ENCODE measurements around the gene ALDH4A1. TPM values are rescaled to one million over a fixed set of nuclear protein-coding genes. Genes with fewer than 3 reads are reported as not detected.

Gene ALDH4A1
- total RNA-seq, 1 experiment from 2014 or later: 26.1 TPM

GRCh38 chr1:18921516-18922251, 19.3 kb upstream of the ALDH4A1 start:
- H3K4me1 Mint-ChIP-seq: peaks cover 13 to 23% of the 10 kb centered on the region in 2 experiments
- Histone ChIP-seq H3K23me2 (ENCODE audit: insufficient read length, low read depth, low read length, poor library complexity, severe bottlenecking) (no peaks in the 10 kb centered on the region), H3K23ac (ENCODE audit: insufficient read length, low read depth, low read length) (no peak overlapping the region), H3K4ac (ENCODE audit: low read depth, low read length) (no peak overlapping the region), H4K20me1 (ENCODE audit: control insufficient read depth, insufficient read depth, insufficient read length) (no peaks in the 10 kb centered on the region), H2AK5ac (ENCODE audit: insufficient read length, low read length) (no peak overlapping the region), H2BK20ac (ENCODE audit: low read depth, low read length, poor library complexity, severe bottlenecking) (no peak overlapping the region), H3K27me3 (ENCODE audit: insufficient read depth, low read length) (no peaks in the 10 kb centered on the region), H2AFZ (ENCODE audit: low read length) (no peak overlapping the region), H3K79me1 (ENCODE audit: insufficient read depth, low read depth, low read length, poor library complexity, severe bottlenecking) (no peaks in the 10 kb centered on the region), H3K9me3 (ENCODE audit: control insufficient read depth, low read depth, low read length) (no peaks in the 10 kb centered on the region), H3K14ac (ENCODE audit: insufficient read depth, low read length) (no peak overlapping the region), H3K4me1 (ENCODE audit: insufficient read depth, low read length) (no peaks in the 10 kb centered on the region), H3K79me2 (ENCODE audit: insufficient read depth, low read length) (no peaks in the 10 kb centered on the region), H3K27ac (ENCODE audit: insufficient read length, low read depth, low read length) (no peak overlapping the region), H2BK12ac (ENCODE audit: insufficient read length, low read depth, low read length) (no peak overlapping the region), H3K56ac (ENCODE audit: insufficient read length, low read depth, low read length) (no peak overlapping the region), H4K5ac (ENCODE audit: insufficient read length, low read depth, low read length) (no peak overlapping the region), H3K18ac (ENCODE audit: insufficient read length, low read depth, low read length) (no peak overlapping the region), H2BK15ac (ENCODE audit: low read depth, low read length) (no peak overlapping the region), H3K4me2 (ENCODE audit: insufficient read depth, insufficient read length, low read length) (no peak overlapping the region), H3T11ph (ENCODE audit: low read length) (no peak overlapping the region), H2BK120ac (ENCODE audit: low read depth, low read length, poor library complexity, severe bottlenecking) (no peak overlapping the region), H2BK5ac (ENCODE audit: insufficient read length, low read length) (no peak overlapping the region), H4K91ac (ENCODE audit: insufficient read length, low read depth, low read length) (no peak overlapping the region), H3K9ac (ENCODE audit: extremely low read depth, insufficient read length, low read length) (no peak overlapping the region), H4K8ac (replicated peaks; ENCODE audit: insufficient read length, low read depth, low read length) (no peak overlapping the region)
- no peak overlapping the region for H3K4me3 Mint-ChIP-seq
- peaks cover 2 to 4% of the 10 kb centered on the region in 2 experiments; a peak in 3 of 5 replicates for H3K9me3 Mint-ChIP-seq
- H3K36me3 Mint-ChIP-seq (ENCODE audit: insufficient read depth in 1 of 3, low read depth in 3 of 3): peaks cover 0 to 5% (median 2%) of the 10 kb centered on the region in 3 experiments; a peak in 4 of 7 replicates
- no peak for TF ChIP-seq CTCF (conservative IDR thresholded peaks at IDR 0.05)
- no peak overlapping the region for H3K27ac Mint-ChIP-seq
- WGBS (ENCODE audit: extremely low coverage, insufficient read length, low lambda C conversion rate): no CpG with 5 or more reads among the region's 17 CpGs
- no peaks in the 10 kb centered on the region for H3K27me3 Mint-ChIP-seq (ENCODE audit: low read depth)
- DNase-seq: no peak
